ENCODE measurements around the gene OCRL. TPM values are rescaled to one million over a fixed set of nuclear protein-coding genes. Genes with fewer than 3 reads are reported as not detected.

OCRL gene
- total and polyA plus RNA-seq, 2 donors (not counting 1 experiment from before 2014, with no cell fraction given) = 23.0 to 32.1 TPM

- no peak for TF ChIP-seq CTCF (conservative IDR thresholded peaks at IDR 0.05 in 1 of 2, IDR thresholded peaks at IDR 0.05 in 1 of 2; ENCODE audit: low read depth in 1 of 2, low read length in 2 of 2)
- no peak for TF ChIP-seq EZH2 (IDR thresholded peaks at IDR 0.05; ENCODE audit: low read length, missing control alignments)
- no peaks in the 10 kb centered on the region for H3K27me3 ChIP-seq (ENCODE audit: control insufficient read depth, insufficient read depth, low read length)
- H3K4me2 ChIP-seq (ENCODE audit: extremely low read depth, insufficient read depth, low read length) = no peak overlapping the region
- H3K79me2 ChIP-seq (ENCODE audit: control insufficient read depth, insufficient read depth, low read length) = no peaks in the 10 kb centered on the region
- H3K27ac ChIP-seq (ENCODE audit: insufficient read depth, low read length) = peak overlapping the region; percentile 48
- peaks cover 2% of the 10 kb centered on the region for H3K36me3 ChIP-seq (ENCODE audit: control insufficient read depth, insufficient read depth, low read length)
- H3K9me3 ChIP-seq (ENCODE audit: control insufficient read depth, insufficient read depth, low read depth, low read length) = no peaks in the 10 kb centered on the region
- peaks cover 2% of the 10 kb centered on the region for H3K4me1 ChIP-seq (ENCODE audit: control insufficient read depth, extremely low read depth, insufficient read depth, low read length)
- H3K4me3 ChIP-seq (replicated peaks in 1 of 4; ENCODE audit: control extremely low read depth in 1 of 4, insufficient read depth in 1 of 4, low read depth in 3 of 4, low read length in 4 of 4) = no peak overlapping the region
- no peaks in the 10 kb centered on the region for H4K20me1 ChIP-seq (ENCODE audit: control insufficient read depth, extremely low read depth, insufficient read depth, low read length)
- no peak for DNase-seq (ENCODE audit: low read depth in 2 of 2)
- H2AFZ ChIP-seq (ENCODE audit: low read length) = no peak overlapping the region
- no peak overlapping the region for H3K9ac ChIP-seq (ENCODE audit: insufficient read depth, low read length)
These were observed 37.8 kb downstream of the OCRL start for GRCh38 chrX:129577877-129578276.

GRCh38 chrX:129581904-129582303, 41.8 kb downstream of the OCRL start:
- no peak overlapping the region for H3K27ac ChIP-seq (ENCODE audit: insufficient read depth, low read length)
- no peaks in the 10 kb centered on the region for H3K27me3 ChIP-seq (ENCODE audit: control insufficient read depth, insufficient read depth, low read length)
- peak in 1 of 2 donors; percentile 38 for DNase-seq (ENCODE audit: low read depth in 2 of 2)
- no peak overlapping the region for H3K4me2 ChIP-seq (ENCODE audit: extremely low read depth, insufficient read depth, low read length)
- peaks cover 2% of the 10 kb centered on the region for H3K4me1 ChIP-seq (ENCODE audit: control insufficient read depth, extremely low read depth, insufficient read depth, low read length)
- TF ChIP-seq EZH2 (IDR thresholded peaks at IDR 0.05; ENCODE audit: low read length, missing control alignments) (no peak), CTCF (conservative IDR thresholded peaks at IDR 0.05 in 1 of 2, IDR thresholded peaks at IDR 0.05 in 1 of 2; ENCODE audit: low read depth in 1 of 2, low read length in 2 of 2) (no peak)
- no peak overlapping the region for H3K9ac ChIP-seq (ENCODE audit: insufficient read depth, low read length)
- no peaks in the 10 kb centered on the region for H4K20me1 ChIP-seq (ENCODE audit: control insufficient read depth, extremely low read depth, insufficient read depth, low read length)
- H3K9me3 ChIP-seq (ENCODE audit: control insufficient read depth, insufficient read depth, low read depth, low read length) = no peaks in the 10 kb centered on the region
- H3K4me3 ChIP-seq (replicated peaks in 1 of 4; ENCODE audit: control extremely low read depth in 1 of 4, insufficient read depth in 1 of 4, low read depth in 3 of 4, low read length in 4 of 4) = no peak overlapping the region
- no peaks in the 10 kb centered on the region for H3K79me2 ChIP-seq (ENCODE audit: control insufficient read depth, insufficient read depth, low read length)
- no peak overlapping the region for H2AFZ ChIP-seq (ENCODE audit: low read length)
- H3K36me3 ChIP-seq (ENCODE audit: control insufficient read depth, insufficient read depth, low read length) = no peaks in the 10 kb centered on the region

- Histone ChIP-seq H3K9me3 (ENCODE audit: control insufficient read depth, insufficient read depth, low read depth, low read length) (no peaks in the 10 kb centered on the region), H3K27me3 (ENCODE audit: control insufficient read depth, insufficient read depth, low read length) (no peaks in the 10 kb centered on the region), H2AFZ (ENCODE audit: low read length) (no peak overlapping the region), H3K4me2 (ENCODE audit: extremely low read depth, insufficient read depth, low read length) (no peak overlapping the region), H3K9ac (ENCODE audit: insufficient read depth, low read length) (no peak overlapping the region), H3K79me2 (ENCODE audit: control insufficient read depth, insufficient read depth, low read length) (no peaks in the 10 kb centered on the region), H3K27ac (ENCODE audit: insufficient read depth, low read length) (no peak overlapping the region), H3K4me1 (ENCODE audit: control insufficient read depth, extremely low read depth, insufficient read depth, low read length) (no peaks in the 10 kb centered on the region), H4K20me1 (ENCODE audit: control insufficient read depth, extremely low read depth, insufficient read depth, low read length) (no peaks in the 10 kb centered on the region), H3K4me3 (replicated peaks in 1 of 4; ENCODE audit: control extremely low read depth in 1 of 4, insufficient read depth in 1 of 4, low read depth in 3 of 4, low read length in 4 of 4) (no peak overlapping the region), H3K36me3 (ENCODE audit: control insufficient read depth, insufficient read depth, low read length) (no peaks in the 10 kb centered on the region)
- no peak for DNase-seq (ENCODE audit: low read depth in 2 of 2)
- TF ChIP-seq CTCF (conservative IDR thresholded peaks at IDR 0.05 in 1 of 2, IDR thresholded peaks at IDR 0.05 in 1 of 2; ENCODE audit: low read depth in 1 of 2, low read length in 2 of 2) (no peak), EZH2 (IDR thresholded peaks at IDR 0.05; ENCODE audit: low read length, missing control alignments) (no peak)
These were observed 45.1 kb downstream of the OCRL start for GRCh38 chrX:129585167-129585566.
